ENCODE measurements around the gene IGSF6.

IGSF6 gene

GRCh38 chr16:21600031-21600773 lies 52.2 kb downstream of the IGSF6 start:
- DNase-seq (ENCODE audit: low spot score) = no peak

- DNase-seq (ENCODE audit: low spot score) = peak; percentile 96
Observed at GRCh38 chr16:21599122-21600030, 53.0 kb downstream of the IGSF6 start, which contains the start of gene METTL9. Gene METTL9 (plus strand): TSS chr16:21599577. CDS start chr16:21599734, 157 bp downstream.

- DNase-seq (ENCODE audit: low spot score) = no peak
Observed at GRCh38 chr16:21598701-21599121, 53.7 kb downstream of the IGSF6 start.

- no peak for DNase-seq (ENCODE audit: low spot score)
Observed at GRCh38 chr16:21598206-21598605, 54.2 kb downstream of the IGSF6 start.

- DNase-seq (ENCODE audit: low spot score) = no peak
Observed at GRCh38 chr16:21597561-21598030, 54.8 kb downstream of the IGSF6 start.

GRCh38 chr16:21593530-21594289 lies 58.7 kb downstream of the IGSF6 start:
- no peak for DNase-seq (ENCODE audit: low spot score)

GRCh38 chr16:21592191-21592590 lies 60.2 kb downstream of the IGSF6 start:
- DNase-seq (ENCODE audit: low spot score) = no peak

- DNase-seq (ENCODE audit: low spot score) = no peak
Observed at GRCh38 chr16:21590796-21591195, 61.6 kb downstream of the IGSF6 start.

GRCh38 chr16:21590287-21590686 lies 62.1 kb downstream of the IGSF6 start:
- no peak for DNase-seq (ENCODE audit: low spot score)

GRCh38 chr16:21589551-21589950 lies 62.9 kb downstream of the IGSF6 start:
- DNase-seq (ENCODE audit: low spot score) = no peak
